Activated CD4-positive, alpha-beta memory T cell treated with anti-CD3 and anti-CD28 coated beads for 36 hours (primary cell): Measurements from ENCODE around the gene MED14. TPM values are rescaled to one million over a fixed set of nuclear protein-coding genes. Genes with fewer than 3 reads are reported as not detected.

Experiments
- CTCF ChIA-PET: fragments of 350-600 bp; sonication (Branson Sonifier 250); formaldehyde crosslinking; loops from one replicate; lab custom pipeline; 2021; ENCODE audit warnings: antibody characterized with exemption, inconsistent platforms; lab: Charles Lee
- POLR2A ChIA-PET: fragments of 350-600 bp; sonication (Branson Sonifier 250); formaldehyde crosslinking; loops from one replicate; lab custom pipeline; 2021; ENCODE audit warnings: antibody characterized with exemption; lab: Charles Lee
- DNase-seq: peaks from one replicate; pipeline ENCODE4 v3.0.0-alpha.2; 2020
- H3K27ac Mint-ChIP-seq: one replicate; pipeline ENCODE4 v1.8.0; 2021; ENCODE audit warnings: mixed read lengths
- H3K27me3 Mint-ChIP-seq: one replicate; pipeline ENCODE4 v1.8.0; 2021; ENCODE audit warnings: mixed read lengths
- H3K36me3 Mint-ChIP-seq: one replicate; pipeline ENCODE4 v1.8.0; 2021; ENCODE audit warnings: mixed read lengths
- H3K4me1 Mint-ChIP-seq: one replicate; pipeline ENCODE4 v1.8.0; 2021; ENCODE audit warnings: low read depth, mixed read lengths
- H3K4me3 Mint-ChIP-seq: one replicate; pipeline ENCODE4 v1.8.0; 2021; ENCODE audit warnings: mild to moderate bottlenecking, mixed read lengths
- H3K9me3 Mint-ChIP-seq: one replicate; pipeline ENCODE4 v1.8.0; 2021; ENCODE audit warnings: mixed read lengths
- intact Hi-C: fragments of 100-400 bp; cut with micrococcal nuclease; formaldehyde crosslinking; loops from one replicate; pipeline ENCODE4 v1.15.1; 2023
- total RNA-seq, 2 experiments: library from RNA; stranded (reverse); gene quantifications; one replicate each; pipeline ENCODE4 v1.2.3, GENCODE V29; 2021

MED14 gene
- total RNA-seq, 2 experiments from 2014 or later = 46.4 to 49.4 TPM

DNA sequence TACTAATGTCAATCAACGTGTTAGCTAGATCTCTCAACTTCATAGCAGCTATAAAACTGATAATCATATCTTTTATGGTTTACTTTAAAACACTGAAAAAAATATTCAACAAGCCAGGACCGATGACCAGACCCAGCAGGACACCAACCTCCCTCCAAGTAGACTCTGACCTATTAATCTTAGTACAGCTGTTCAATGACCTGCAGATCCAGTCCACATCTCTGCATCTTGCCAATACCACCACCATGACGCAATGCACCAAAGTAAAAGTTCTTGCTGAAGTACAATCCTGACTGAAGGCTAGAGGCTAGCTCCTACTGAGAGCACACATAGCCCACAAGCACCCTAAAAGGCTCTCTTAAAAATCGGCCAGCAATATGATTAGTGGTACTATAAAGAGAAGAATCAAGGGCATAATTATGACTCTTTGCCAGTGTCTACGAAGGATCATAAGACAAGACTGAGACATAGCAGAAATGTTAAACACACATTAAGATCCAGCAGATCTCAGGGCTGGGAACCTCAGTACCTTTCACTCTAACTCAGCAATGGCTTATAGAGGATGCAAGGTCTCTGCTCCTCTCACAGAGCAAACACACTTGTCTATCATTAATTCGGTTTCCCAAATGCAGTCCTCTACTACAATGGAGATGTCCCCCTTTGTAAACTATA, 7.6 kb downstream of the MED14 start:
- H3K4me3 Mint-ChIP-seq = no peak overlapping the region
- intact Hi-C loops = no loop called here
- H3K27ac Mint-ChIP-seq = no peak overlapping the region
- peaks cover 54% of the 10 kb centered on the region for H3K4me1 Mint-ChIP-seq
- ChIA-PET POLR2A (no interaction called here), CTCF (no interaction called here)
- H3K27me3 Mint-ChIP-seq = no peaks in the 10 kb centered on the region
- no peaks in the 10 kb centered on the region for H3K9me3 Mint-ChIP-seq
- DNase-seq = no peak
- H3K36me3 Mint-ChIP-seq = peaks cover 22% of the 10 kb centered on the region

GRCh38 chrX:40727093-40727492, 8.2 kb downstream of the MED14 start:
- DNase-seq = no peak
- CTCF ChIA-PET = interaction anchor here (0.6 kb wide), 1 partner anchor 76 kb away, joined by 3 read pairs; no protein-coding TSS in a partner anchor
- POLR2A ChIA-PET = no interaction called here
- H3K4me1 Mint-ChIP-seq = peaks cover 56% of the 10 kb centered on the region
- H3K27me3 Mint-ChIP-seq = no peaks in the 10 kb centered on the region
- H3K27ac Mint-ChIP-seq = no peak overlapping the region
- intact Hi-C loops = no loop called here
- H3K9me3 Mint-ChIP-seq = no peaks in the 10 kb centered on the region
- peaks cover 26% of the 10 kb centered on the region for H3K36me3 Mint-ChIP-seq
- no peak overlapping the region for H3K4me3 Mint-ChIP-seq

- Mint-ChIP-seq H3K4me1 (peaks cover 45% of the 10 kb centered on the region), H3K36me3 (peaks cover 35% of the 10 kb centered on the region), H3K27me3 (no peaks in the 10 kb centered on the region), H3K9me3 (no peaks in the 10 kb centered on the region), H3K4me3 (no peak overlapping the region), H3K27ac (no peak overlapping the region)
- intact Hi-C loops = no loop called here
- DNase-seq = no peak
- ChIA-PET POLR2A (no interaction called here), CTCF (no interaction called here)
Observed at GRCh38 chrX:40722930-40723329, 12.4 kb downstream of the MED14 start.

- H3K27me3 Mint-ChIP-seq = no peaks in the 10 kb centered on the region
- H3K9me3 Mint-ChIP-seq = no peaks in the 10 kb centered on the region
- POLR2A ChIA-PET = no interaction called here
- H3K27ac Mint-ChIP-seq = no peak overlapping the region
- no peak overlapping the region for H3K4me3 Mint-ChIP-seq
- no peak for DNase-seq
- CTCF ChIA-PET = no interaction called here
- H3K4me1 Mint-ChIP-seq = peaks cover 38% of the 10 kb centered on the region
- peaks cover 34% of the 10 kb centered on the region for H3K36me3 Mint-ChIP-seq
- intact Hi-C loops = no loop called here
Observed at GRCh38 chrX:40721489-40722106, 13.7 kb downstream of the MED14 start.

- Mint-ChIP-seq H3K4me1 (peaks cover 38% of the 10 kb centered on the region), H3K4me3 (no peak overlapping the region)
Observed at GRCh38 chrX:40720792-40721191, 14.6 kb downstream of the MED14 start.

DNA sequence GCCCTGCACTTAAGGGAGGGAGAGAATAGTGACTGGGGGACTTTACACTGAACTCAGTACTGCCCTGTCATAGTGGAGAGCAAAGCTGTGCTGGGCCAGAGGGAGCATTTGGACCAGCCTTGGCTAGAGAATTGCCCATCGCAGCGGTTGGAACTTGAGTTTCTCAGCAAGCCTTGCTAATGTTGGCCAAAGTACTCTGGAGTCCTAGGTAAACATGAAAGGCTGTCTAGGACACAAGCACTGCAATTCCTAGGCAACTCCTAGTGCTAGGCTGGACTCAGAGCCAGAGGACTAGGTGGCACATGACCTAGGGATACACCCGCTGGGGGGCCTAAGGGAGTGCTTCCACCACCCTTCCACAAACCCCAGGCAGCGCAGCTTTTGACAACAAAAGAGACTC, 15.0 kb downstream of the MED14 start:
- Mint-ChIP-seq H3K27me3 (no peaks in the 10 kb centered on the region), H3K4me3 (no peak overlapping the region), H3K36me3 (peaks cover 38% of the 10 kb centered on the region), H3K27ac (no peak overlapping the region), H3K4me1 (peaks cover 38% of the 10 kb centered on the region), H3K9me3 (no peaks in the 10 kb centered on the region)
- POLR2A ChIA-PET = no interaction called here
- intact Hi-C loops = no loop called here
- CTCF ChIA-PET = interaction anchor here (1.1 kb wide), 1 partner anchor 369 kb away, joined by 3 read pairs; no protein-coding TSS in a partner anchor
- DNase-seq = no peak

More at GRCh38 chrX:40720792-40721191, 14.6 kb downstream of the MED14 start:
- intact Hi-C loops = no loop called here
- Mint-ChIP-seq H3K27ac (no peak overlapping the region), H3K36me3 (peaks cover 39% of the 10 kb centered on the region), H3K9me3 (no peaks in the 10 kb centered on the region), H3K27me3 (no peaks in the 10 kb centered on the region)
- no peak for DNase-seq
- POLR2A ChIA-PET = no interaction called here
- CTCF ChIA-PET = no interaction called here

- ChIA-PET POLR2A (no interaction called here), CTCF (interaction anchor here (0.6 to 1.1 kb wide), 2 partner anchors 75 to 370 kb away, joined by 3 read pairs; no protein-coding TSS in a partner anchor)
- Mint-ChIP-seq H3K4me1 (peaks cover 36% of the 10 kb centered on the region), H3K36me3 (peaks cover 38% of the 10 kb centered on the region), H3K27me3 (no peaks in the 10 kb centered on the region), H3K27ac (no peak overlapping the region), H3K4me3 (no peak overlapping the region), H3K9me3 (no peaks in the 10 kb centered on the region)
- intact Hi-C loops = no loop called here
- no peak for DNase-seq
Observed at GRCh38 chrX:40719731-40720130, 15.6 kb downstream of the MED14 start.

DNA sequence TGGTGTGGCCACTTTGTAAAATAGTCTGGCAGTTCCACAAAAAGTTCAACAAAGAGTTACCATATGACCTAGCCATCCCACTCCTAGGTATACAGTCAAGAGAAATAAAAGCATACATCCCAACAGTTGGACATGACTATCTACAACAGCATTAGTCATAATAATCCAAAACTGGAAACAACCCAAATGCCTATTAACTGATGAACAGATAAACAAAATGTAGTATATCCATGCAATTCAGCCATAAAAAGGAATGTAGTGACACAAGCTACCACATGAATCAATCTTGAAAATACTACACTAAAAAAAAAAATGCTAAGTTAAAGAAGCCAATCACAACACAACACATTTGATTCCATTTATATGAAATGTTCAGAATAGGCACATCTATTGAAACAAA, 16.1 kb downstream of the MED14 start:
- peaks cover 34% of the 10 kb centered on the region for H3K4me1 Mint-ChIP-seq
- no peak overlapping the region for H3K27ac Mint-ChIP-seq
- H3K9me3 Mint-ChIP-seq = no peaks in the 10 kb centered on the region
- no peaks in the 10 kb centered on the region for H3K27me3 Mint-ChIP-seq
- ChIA-PET POLR2A (interaction anchor here (0.6 kb wide), 1 partner anchor 360 kb away, joined by 3 read pairs; no protein-coding TSS in a partner anchor), CTCF (interaction anchor here (1.1 kb wide), 1 partner anchor 370 kb away, joined by 3 read pairs; no protein-coding TSS in a partner anchor)
- intact Hi-C loops = no loop called here
- no peak overlapping the region for H3K4me3 Mint-ChIP-seq
- H3K36me3 Mint-ChIP-seq = peaks cover 38% of the 10 kb centered on the region
- no peak for DNase-seq

DNA sequence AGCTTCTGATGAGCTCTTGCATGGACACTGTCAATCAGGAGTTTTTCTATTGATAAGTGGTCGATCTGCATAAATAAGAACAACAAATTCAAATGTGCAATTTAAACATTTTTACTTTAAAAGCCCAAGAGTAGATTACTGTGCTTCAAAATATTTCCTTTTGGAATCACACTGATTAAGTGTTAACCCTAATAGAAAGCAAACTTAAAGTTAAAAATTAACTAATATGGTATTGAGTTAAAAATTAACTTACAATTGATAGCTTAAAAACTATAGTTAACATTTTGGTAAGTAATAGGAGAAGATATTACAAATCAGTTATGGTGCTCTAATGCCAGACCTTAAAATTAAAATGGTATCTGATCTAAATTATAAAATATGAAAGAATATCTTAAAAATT, 25.9 kb downstream of the MED14 start:
- ChIA-PET POLR2A (no interaction called here), CTCF (no interaction called here)
- H3K4me3 Mint-ChIP-seq = no peak overlapping the region
- no peaks in the 10 kb centered on the region for H3K4me1 Mint-ChIP-seq
- no peaks in the 10 kb centered on the region for H3K27me3 Mint-ChIP-seq
- no peak overlapping the region for H3K27ac Mint-ChIP-seq
- no peaks in the 10 kb centered on the region for H3K9me3 Mint-ChIP-seq
- no peak for DNase-seq
- H3K36me3 Mint-ChIP-seq = peaks cover 14% of the 10 kb centered on the region
- intact Hi-C loops = no loop called here

DNA sequence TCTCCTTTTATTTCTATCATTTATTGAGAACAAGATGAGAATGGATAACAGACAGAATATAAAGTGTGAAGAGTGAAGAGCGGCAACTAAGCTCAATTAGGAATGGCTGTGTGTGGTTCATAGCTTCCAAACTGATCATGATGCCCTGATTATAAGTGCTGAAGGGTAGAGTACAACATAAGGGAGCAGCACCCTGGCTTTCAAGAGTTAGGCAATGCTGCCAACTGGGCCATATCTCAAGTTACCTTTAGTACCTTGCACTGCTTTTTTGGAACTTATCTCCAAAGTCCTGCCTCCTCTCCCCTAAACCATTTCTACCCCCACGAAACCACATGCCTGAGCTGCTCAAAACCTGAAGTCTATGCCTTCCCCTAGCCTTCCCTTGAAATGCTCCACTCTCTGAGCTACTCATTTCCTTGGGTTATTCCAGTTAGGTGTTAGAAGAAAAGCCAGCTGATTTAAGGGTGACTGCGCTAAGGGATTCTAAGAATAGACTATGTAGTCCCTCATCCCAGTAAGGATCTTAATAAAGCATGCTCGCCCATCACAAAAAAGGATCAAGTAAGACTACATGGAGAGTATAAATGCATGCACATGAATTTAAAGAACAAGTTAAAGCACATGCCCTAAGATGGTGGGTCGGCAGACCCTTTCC, 29.6 kb downstream of the MED14 start:
- no peaks in the 10 kb centered on the region for H3K9me3 Mint-ChIP-seq
- H3K36me3 Mint-ChIP-seq = peaks cover 13% of the 10 kb centered on the region
- CTCF ChIA-PET = no interaction called here
- POLR2A ChIA-PET = no interaction called here
- no peaks in the 10 kb centered on the region for H3K27me3 Mint-ChIP-seq
- H3K27ac Mint-ChIP-seq = no peak overlapping the region
- intact Hi-C loops = no loop called here
- no peak for DNase-seq
- H3K4me1 Mint-ChIP-seq = no peaks in the 10 kb centered on the region
- H3K4me3 Mint-ChIP-seq = no peak overlapping the region

- ChIA-PET POLR2A (no interaction called here), CTCF (no interaction called here)
- intact Hi-C loops = no loop called here
- Mint-ChIP-seq H3K9me3 (no peaks in the 10 kb centered on the region), H3K36me3 (peaks cover 11% of the 10 kb centered on the region), H3K27me3 (no peaks in the 10 kb centered on the region), H3K4me3 (no peak overlapping the region), H3K4me1 (no peaks in the 10 kb centered on the region), H3K27ac (no peak overlapping the region)
- DNase-seq = no peak
Observed at GRCh38 chrX:40700640-40701342, 34.6 kb downstream of the MED14 start.

GRCh38 chrX:40698851-40699250, 36.5 kb downstream of the MED14 start:
- no peak overlapping the region for H3K27ac Mint-ChIP-seq
- intact Hi-C loops = no loop called here
- ChIA-PET POLR2A (no interaction called here), CTCF (no interaction called here)
- no peak for DNase-seq
- H3K4me1 Mint-ChIP-seq = no peaks in the 10 kb centered on the region
- no peak overlapping the region for H3K4me3 Mint-ChIP-seq
- H3K36me3 Mint-ChIP-seq = peaks cover 9% of the 10 kb centered on the region
- no peaks in the 10 kb centered on the region for H3K9me3 Mint-ChIP-seq
- no peaks in the 10 kb centered on the region for H3K27me3 Mint-ChIP-seq
